HEK293 (cell line): ENCODE data around the gene COL5A1.

Experiments
- CTCF ChIA-PET: fragments of 350-600 bp; formaldehyde crosslinking; extraction: SDS; loops from one replicate; lab custom pipeline; 2021; ENCODE audit warnings: antibody characterized with exemption; lab: Yijun Ruan, JAX
- POLR2A ChIA-PET: fragments of 300-600 bp; formaldehyde crosslinking; extraction: SDS; loops from one replicate; lab custom pipeline; 2020; ENCODE audit warnings: antibody characterized with exemption, inconsistent platforms; lab: Yijun Ruan, JAX
- H3K27ac ChIP-seq: fragments of 200-500 bp; sonication (Bioruptor generic); 2 replicates; pipeline ENCODE4 v1.5.1; 2014; ENCODE audit warnings: low read depth, low read length, control low read depth, inconsistent platforms; ENCODE audit errors: extremely low read depth
- H3K36me3 ChIP-seq, 2 experiments: fragments of 200-500 bp in 1 of 2; sonication (Bioruptor generic) in 1 of 2; 1 replicate in 1 of 2; 2 replicates in 1 of 2; pipeline ENCODE4 v1.5.1; 2014 to 2017; ENCODE audit warnings: inconsistent platforms in 2 of 2, low read length in 2 of 2; ENCODE audit not compliant: control insufficient read depth in 2 of 2, insufficient read depth in 1 of 2
- H3K4me1 ChIP-seq: fragments of 200-500 bp; sonication (Bioruptor generic); 2 replicates; pipeline ENCODE4 v1.5.1; 2014; ENCODE audit warnings: mild to moderate bottlenecking, low read length, inconsistent platforms; ENCODE audit not compliant: control insufficient read depth, insufficient read depth
- H3K4me3 ChIP-seq: 2 replicates; pipeline ENCODE4 v1.5.1; 2011; ENCODE audit warnings: low read depth, mild to moderate bottlenecking, control low read depth, low read length, moderate library complexity
- H3K9me3 ChIP-seq: fragments of 200-500 bp; sonication (Bioruptor generic); 2 replicates; pipeline ENCODE4 v1.5.1; 2014; ENCODE audit warnings: low read depth, low read length, inconsistent platforms; ENCODE audit not compliant: control insufficient read depth, insufficient read depth
- BCL11B ChIP-seq: fragments of 450-650 bp; formaldehyde crosslinking; IDR thresholded peaks from 2 replicates; pipeline ENCODE4 v1.5.1; 2016; ENCODE audit warnings: low read depth, missing biosample characterization, missing genetic modification characterization
- KLF7 ChIP-seq: fragments of 450-650 bp; formaldehyde crosslinking; IDR thresholded peaks from 2 replicates; pipeline ENCODE4 v1.5.1; 2016; ENCODE audit warnings: missing biosample characterization, missing genetic modification characterization, borderline replicate concordance
- SALL2 ChIP-seq: fragments of 450-650 bp; formaldehyde crosslinking; IDR thresholded peaks from 2 replicates; pipeline ENCODE4 v1.5.0; 2017; ENCODE audit warnings: missing biosample characterization, mild to moderate bottlenecking, missing genetic modification characterization, borderline replicate concordance
- SP7 ChIP-seq: fragments of 450-650 bp; formaldehyde crosslinking; IDR thresholded peaks from 2 replicates; pipeline ENCODE4 v1.5.1; 2016; ENCODE audit warnings: missing biosample characterization, missing genetic modification characterization
- ZNF112 ChIP-seq: fragments of 450-650 bp; formaldehyde crosslinking; IDR thresholded peaks from 2 replicates; pipeline ENCODE4 v1.5.0; 2017; ENCODE audit warnings: missing biosample characterization, missing genetic modification characterization
- ZNF138 ChIP-seq: fragments of 450-650 bp; formaldehyde crosslinking; IDR thresholded peaks from 2 replicates; pipeline ENCODE4 v1.5.1; 2016; ENCODE audit warnings: missing biosample characterization, missing genetic modification characterization, borderline replicate concordance
- ZNF248 ChIP-seq: fragments of 450-650 bp; formaldehyde crosslinking; IDR thresholded peaks from 2 replicates; pipeline ENCODE4 v1.5.1; 2017; ENCODE audit warnings: missing biosample characterization, missing genetic modification characterization
- ZNF514 ChIP-seq: fragments of 450-650 bp; formaldehyde crosslinking; IDR thresholded peaks from 2 replicates; pipeline ENCODE4 v1.5.1; 2016; ENCODE audit warnings: missing biosample characterization, missing genetic modification characterization
- ZNF544 ChIP-seq: fragments of 450-650 bp; formaldehyde crosslinking; IDR thresholded peaks from 2 replicates; pipeline ENCODE4 v1.5.0; 2017; ENCODE audit warnings: missing biosample characterization, missing genetic modification characterization
- TF ChIP-seq, protein P1 (sequence below): fragments of 450-650 bp; IDR thresholded peaks from 2 replicates; pipeline ENCODE4 v1.5.1; 2018; ENCODE audit warnings: missing biosample characterization, missing genetic modification characterization
- TF ChIP-seq, protein P2 (sequence below): fragments of 450-650 bp; formaldehyde crosslinking; optimal IDR thresholded peaks from 2 replicates; pipeline ENCODE3; 2016; ENCODE audit warnings: missing biosample characterization, mild to moderate bottlenecking, missing genetic modification characterization
- TF ChIP-seq, protein P3 (sequence below): fragments of 450-650 bp; formaldehyde crosslinking; IDR thresholded peaks from 2 replicates; pipeline ENCODE4 v1.5.1; 2016; ENCODE audit warnings: missing biosample characterization, missing genetic modification characterization, borderline replicate concordance
- TF ChIP-seq, protein P4 (sequence below): fragments of 450-650 bp; formaldehyde crosslinking; IDR thresholded peaks from 2 replicates; pipeline ENCODE4 v1.5.1; 2016; ENCODE audit warnings: missing biosample characterization, missing genetic modification characterization, low read depth
- TF ChIP-seq, protein P5 (sequence below): fragments of 450-650 bp; formaldehyde crosslinking; IDR thresholded peaks from 2 replicates; pipeline ENCODE4 v1.5.1; 2017; ENCODE audit warnings: missing biosample characterization, missing genetic modification characterization
- TF ChIP-seq, protein P6 (sequence below): fragments of 450-650 bp; formaldehyde crosslinking; conservative IDR thresholded peaks from 2 replicates; pipeline ENCODE4 v1.5.1; 2016; ENCODE audit warnings: low read depth, missing biosample characterization, missing genetic modification characterization

The COL5A1 gene

DNA sequence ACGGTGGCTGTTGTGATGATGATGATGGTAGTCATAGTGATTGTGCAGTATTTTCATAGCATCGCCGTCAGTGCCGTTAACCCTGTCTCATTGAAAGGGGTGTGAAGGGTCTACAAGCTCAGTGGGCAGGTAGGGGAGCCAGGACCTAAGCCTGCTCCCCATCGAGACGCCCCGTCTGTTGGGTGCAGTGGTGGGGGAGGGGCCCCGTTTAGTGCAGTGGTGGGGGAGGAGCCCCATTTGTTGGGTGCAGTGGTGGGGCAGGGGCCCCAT lies 68.6 kb downstream of the COL5A1 start:
- Histone ChIP-seq H3K27ac (no peak overlapping the region), H3K9me3 (no peaks in the 10 kb centered on the region), H3K36me3 (no peaks in the 10 kb centered on the region), H3K4me1 (peaks cover 5% of the 10 kb centered on the region; the same call in 1 of the 2 replicates), H3K4me3 (no peak overlapping the region)
- TF ChIP-seq, protein P1, sequence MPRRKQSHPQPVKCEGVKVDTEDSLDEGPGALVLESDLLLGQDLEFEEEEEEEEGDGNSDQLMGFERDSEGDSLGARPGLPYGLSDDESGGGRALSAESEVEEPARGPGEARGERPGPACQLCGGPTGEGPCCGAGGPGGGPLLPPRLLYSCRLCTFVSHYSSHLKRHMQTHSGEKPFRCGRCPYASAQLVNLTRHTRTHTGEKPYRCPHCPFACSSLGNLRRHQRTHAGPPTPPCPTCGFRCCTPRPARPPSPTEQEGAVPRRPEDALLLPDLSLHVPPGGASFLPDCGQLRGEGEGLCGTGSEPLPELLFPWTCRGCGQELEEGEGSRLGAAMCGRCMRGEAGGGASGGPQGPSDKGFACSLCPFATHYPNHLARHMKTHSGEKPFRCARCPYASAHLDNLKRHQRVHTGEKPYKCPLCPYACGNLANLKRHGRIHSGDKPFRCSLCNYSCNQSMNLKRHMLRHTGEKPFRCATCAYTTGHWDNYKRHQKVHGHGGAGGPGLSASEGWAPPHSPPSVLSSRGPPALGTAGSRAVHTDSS (tag by site-specific recombination): peak; percentile 37; the same call in 1 of the 2 replicates
- no peak for TF ChIP-seq ZNF138 (tag by site-specific recombination)
- POLR2A ChIA-PET: interaction anchor here (0.7 kb wide), 1 partner anchor 453 kb away, joined by 6 read pairs; no protein-coding TSS in a partner anchor
- CTCF ChIA-PET: interaction anchor here (0.7 kb wide), 1 partner anchor 20 kb away, joined by 3 read pairs; no protein-coding TSS in a partner anchor

DNA sequence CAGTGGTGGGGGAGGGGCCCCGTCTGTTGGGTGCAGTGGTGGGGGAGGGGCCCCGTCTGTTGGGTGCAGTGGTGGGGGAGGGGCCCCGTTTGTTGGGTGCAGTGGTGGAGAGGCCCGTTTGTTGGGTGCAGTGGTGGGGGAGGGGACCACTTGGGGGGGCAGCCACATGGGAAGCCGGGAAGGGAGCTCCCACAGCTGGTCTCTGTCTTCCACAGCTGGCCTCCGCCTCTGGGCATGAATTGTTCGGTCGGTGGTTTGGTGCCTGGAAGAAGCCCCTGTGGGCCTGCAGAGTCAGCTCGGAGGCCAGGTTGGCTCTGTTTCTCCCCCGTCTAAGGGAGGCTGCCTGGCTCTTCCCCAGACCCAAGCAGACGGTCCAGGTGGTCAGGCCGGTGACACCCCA lies 69.3 kb downstream of the COL5A1 start:
- no peak for TF ChIP-seq SALL2 (tag by site-specific recombination)
- no peak for TF ChIP-seq BCL11B
- no peak for TF ChIP-seq ZNF248
- no peak for TF ChIP-seq ZNF112 (tag by site-specific recombination)
- TF ChIP-seq, protein P2, sequence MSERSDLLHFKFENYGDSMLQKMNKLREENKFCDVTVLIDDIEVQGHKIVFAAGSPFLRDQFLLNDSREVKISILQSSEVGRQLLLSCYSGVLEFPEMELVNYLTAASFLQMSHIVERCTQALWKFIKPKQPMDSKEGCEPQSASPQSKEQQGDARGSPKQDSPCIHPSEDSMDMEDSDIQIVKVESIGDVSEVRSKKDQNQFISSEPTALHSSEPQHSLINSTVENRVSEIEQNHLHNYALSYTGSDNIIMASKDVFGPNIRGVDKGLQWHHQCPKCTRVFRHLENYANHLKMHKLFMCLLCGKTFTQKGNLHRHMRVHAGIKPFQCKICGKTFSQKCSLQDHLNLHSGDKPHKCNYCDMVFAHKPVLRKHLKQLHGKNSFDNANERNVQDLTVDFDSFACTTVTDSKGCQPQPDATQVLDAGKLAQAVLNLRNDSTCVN (tag by site-specific recombination): no peak
- TF ChIP-seq KLF7 (tag by site-specific recombination): no peak
- TF ChIP-seq ZNF544 (tag by site-specific recombination): no peak
- TF ChIP-seq, protein P3, sequence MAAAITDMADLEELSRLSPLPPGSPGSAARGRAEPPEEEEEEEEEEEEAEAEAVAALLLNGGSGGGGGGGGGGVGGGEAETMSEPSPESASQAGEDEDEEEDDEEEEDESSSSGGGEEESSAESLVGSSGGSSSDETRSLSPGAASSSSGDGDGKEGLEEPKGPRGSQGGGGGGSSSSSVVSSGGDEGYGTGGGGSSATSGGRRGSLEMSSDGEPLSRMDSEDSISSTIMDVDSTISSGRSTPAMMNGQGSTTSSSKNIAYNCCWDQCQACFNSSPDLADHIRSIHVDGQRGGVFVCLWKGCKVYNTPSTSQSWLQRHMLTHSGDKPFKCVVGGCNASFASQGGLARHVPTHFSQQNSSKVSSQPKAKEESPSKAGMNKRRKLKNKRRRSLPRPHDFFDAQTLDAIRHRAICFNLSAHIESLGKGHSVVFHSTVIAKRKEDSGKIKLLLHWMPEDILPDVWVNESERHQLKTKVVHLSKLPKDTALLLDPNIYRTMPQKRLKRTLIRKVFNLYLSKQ (tag by site-specific recombination): no peak
- TF ChIP-seq, protein P4, sequence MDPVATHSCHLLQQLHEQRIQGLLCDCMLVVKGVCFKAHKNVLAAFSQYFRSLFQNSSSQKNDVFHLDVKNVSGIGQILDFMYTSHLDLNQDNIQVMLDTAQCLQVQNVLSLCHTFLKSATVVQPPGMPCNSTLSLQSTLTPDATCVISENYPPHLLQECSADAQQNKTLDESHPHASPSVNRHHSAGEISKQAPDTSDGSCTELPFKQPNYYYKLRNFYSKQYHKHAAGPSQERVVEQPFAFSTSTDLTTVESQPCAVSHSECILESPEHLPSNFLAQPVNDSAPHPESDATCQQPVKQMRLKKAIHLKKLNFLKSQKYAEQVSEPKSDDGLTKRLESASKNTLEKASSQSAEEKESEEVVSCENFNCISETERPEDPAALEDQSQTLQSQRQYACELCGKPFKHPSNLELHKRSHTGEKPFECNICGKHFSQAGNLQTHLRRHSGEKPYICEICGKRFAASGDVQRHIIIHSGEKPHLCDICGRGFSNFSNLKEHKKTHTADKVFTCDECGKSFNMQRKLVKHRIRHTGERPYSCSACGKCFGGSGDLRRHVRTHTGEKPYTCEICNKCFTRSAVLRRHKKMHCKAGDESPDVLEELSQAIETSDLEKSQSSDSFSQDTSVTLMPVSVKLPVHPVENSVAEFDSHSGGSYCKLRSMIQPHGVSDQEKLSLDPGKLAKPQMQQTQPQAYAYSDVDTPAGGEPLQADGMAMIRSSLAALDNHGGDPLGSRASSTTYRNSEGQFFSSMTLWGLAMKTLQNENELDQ (tag by site-specific recombination): no peak
- ChIA-PET CTCF (interaction anchor here (0.6 kb wide), 1 partner anchor 359 kb away, joined by 4 read pairs; no protein-coding TSS in a partner anchor), POLR2A (no interaction called here)
- Histone ChIP-seq H3K36me3 (no peaks in the 10 kb centered on the region), H3K4me3 (no peak overlapping the region), H3K4me1 (peaks cover 5% of the 10 kb centered on the region; the same call in 1 of the 2 replicates), H3K9me3 (no peaks in the 10 kb centered on the region), H3K27ac (no peak overlapping the region)

DNA sequence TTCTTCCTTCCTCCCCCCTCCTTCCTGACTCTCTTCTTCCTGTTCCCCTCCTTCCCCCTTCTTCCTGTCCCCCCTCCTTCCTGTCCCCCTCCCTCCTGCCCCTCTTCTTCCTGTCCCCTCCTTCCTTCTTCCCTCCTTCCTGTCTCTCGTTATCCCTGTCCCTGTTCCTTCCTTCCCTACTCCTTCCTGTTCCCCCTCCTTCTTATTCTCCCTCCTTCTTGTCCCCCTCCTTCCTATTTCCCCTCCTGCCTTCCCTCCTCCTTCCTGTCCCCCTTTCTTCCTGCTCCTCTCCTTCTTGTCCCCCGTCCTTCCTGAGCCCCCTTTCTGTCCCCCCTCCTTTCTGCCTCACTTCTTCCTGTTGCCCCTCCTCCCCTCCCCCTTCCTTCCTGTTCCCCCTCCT lies 70.6 kb downstream of the COL5A1 start:
- TF ChIP-seq, protein P5, sequence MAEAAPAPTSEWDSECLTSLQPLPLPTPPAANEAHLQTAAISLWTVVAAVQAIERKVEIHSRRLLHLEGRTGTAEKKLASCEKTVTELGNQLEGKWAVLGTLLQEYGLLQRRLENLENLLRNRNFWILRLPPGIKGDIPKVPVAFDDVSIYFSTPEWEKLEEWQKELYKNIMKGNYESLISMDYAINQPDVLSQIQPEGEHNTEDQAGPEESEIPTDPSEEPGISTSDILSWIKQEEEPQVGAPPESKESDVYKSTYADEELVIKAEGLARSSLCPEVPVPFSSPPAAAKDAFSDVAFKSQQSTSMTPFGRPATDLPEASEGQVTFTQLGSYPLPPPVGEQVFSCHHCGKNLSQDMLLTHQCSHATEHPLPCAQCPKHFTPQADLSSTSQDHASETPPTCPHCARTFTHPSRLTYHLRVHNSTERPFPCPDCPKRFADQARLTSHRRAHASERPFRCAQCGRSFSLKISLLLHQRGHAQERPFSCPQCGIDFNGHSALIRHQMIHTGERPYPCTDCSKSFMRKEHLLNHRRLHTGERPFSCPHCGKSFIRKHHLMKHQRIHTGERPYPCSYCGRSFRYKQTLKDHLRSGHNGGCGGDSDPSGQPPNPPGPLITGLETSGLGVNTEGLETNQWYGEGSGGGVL (tag by site-specific recombination): peak; percentile 55; the same call in 1 of the 2 replicates
- no peak for TF ChIP-seq ZNF544 (tag by site-specific recombination)
- no peak for TF ChIP-seq ZNF514 (tag by site-specific recombination)
- no peak for TF ChIP-seq SP7 (tag by site-specific recombination)
- TF ChIP-seq, protein P6, sequence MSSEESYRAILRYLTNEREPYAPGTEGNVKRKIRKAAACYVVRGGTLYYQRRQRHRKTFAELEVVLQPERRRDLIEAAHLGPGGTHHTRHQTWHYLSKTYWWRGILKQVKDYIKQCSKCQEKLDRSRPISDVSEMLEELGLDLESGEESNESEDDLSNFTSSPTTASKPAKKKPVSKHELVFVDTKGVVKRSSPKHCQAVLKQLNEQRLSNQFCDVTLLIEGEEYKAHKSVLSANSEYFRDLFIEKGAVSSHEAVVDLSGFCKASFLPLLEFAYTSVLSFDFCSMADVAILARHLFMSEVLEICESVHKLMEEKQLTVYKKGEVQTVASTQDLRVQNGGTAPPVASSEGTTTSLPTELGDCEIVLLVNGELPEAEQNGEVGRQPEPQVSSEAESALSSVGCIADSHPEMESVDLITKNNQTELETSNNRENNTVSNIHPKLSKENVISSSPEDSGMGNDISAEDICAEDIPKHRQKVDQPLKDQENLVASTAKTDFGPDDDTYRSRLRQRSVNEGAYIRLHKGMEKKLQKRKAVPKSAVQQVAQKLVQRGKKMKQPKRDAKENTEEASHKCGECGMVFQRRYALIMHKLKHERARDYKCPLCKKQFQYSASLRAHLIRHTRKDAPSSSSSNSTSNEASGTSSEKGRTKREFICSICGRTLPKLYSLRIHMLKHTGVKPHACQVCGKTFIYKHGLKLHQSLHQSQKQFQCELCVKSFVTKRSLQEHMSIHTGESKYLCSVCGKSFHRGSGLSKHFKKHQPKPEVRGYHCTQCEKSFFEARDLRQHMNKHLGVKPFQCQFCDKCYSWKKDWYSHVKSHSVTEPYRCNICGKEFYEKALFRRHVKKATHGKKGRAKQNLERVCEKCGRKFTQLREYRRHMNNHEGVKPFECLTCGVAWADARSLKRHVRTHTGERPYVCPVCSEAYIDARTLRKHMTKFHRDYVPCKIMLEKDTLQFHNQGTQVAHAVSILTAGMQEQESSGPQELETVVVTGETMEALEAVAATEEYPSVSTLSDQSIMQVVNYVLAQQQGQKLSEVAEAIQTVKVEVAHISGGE (tag by site-specific recombination): peak; percentile 76
- TF ChIP-seq, all 188 proteins: peak for 2
- POLR2A ChIA-PET: no interaction called here
- CTCF ChIA-PET: no interaction called here

More for the DNA sequence above, 70.6 kb downstream of the COL5A1 start:
- no peaks in the 10 kb centered on the region for H3K36me3 ChIP-seq
- H3K4me3 ChIP-seq: no peak overlapping the region
- no peaks in the 10 kb centered on the region for H3K9me3 ChIP-seq
- H3K4me1 ChIP-seq: peaks cover 5% of the 10 kb centered on the region; the same call in 1 of the 2 replicates
- H3K27ac ChIP-seq: no peak overlapping the region
